RCC 7860 (cell line): ENCODE measurements around the gene WNT6.

Experiments
- DNase-seq: peaks from one replicate; pipeline ENCODE4 v3.0.0-alpha.2; 2015; ENCODE audit warnings: low spot score
- FAIRE-seq: peaks from 2 replicates; lab custom pipeline; 2012; peaks lifted over from hg19 to GRCh38; lab: Jason Lieb, UNC

Gene WNT6

GRCh38 chr2:218891275-218892135, 31.9 kb downstream of the WNT6 start:
- no peak for FAIRE-seq

GRCh38 chr2:218892693-218893348, 33.2 kb downstream of the WNT6 start:
- DNase-seq, result peak; percentile 65
- no peak for FAIRE-seq

More at GRCh38 chr2:218891275-218892135, 31.9 kb downstream of the WNT6 start:
- DNase-seq, result no peak

DNA sequence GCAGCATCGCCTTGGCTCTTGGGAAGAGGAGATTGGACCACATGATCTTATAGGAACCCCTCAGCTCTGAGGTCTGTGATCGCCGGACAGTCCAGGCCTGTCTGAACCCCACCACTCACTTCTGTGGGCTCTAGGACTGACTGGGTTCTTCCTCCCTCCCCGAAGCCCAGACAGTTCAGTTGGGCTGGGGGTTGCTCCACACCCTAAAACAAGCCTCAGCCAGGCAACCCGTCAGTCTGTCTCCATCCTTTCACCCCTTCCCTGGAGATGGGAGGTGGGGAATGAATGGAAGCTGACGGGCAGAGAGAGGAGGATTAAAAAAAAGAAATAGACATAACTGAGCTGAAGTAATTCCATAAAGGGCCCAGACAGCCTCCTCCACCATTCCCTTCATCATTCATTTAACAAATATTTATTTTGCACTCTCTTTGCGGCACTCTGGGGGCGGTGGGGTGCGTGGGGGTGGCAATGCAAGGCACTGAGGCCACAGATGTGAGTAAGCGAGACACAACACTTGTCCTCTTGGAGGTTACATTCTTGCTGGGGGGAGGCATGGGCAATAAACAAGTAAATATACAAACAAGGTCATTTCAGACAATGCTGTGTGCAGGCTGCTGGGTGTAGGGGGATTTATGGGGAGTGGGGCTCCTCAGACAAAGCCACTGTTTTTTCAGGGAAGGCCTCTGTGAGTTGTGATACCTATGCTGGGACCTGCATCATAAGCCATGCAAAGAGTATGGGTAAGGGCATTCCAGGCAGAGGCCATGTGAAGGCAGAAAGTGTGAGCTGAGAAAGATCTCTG, 33.9 kb downstream of the WNT6 start:
- FAIRE-seq, result no peak

DNA sequence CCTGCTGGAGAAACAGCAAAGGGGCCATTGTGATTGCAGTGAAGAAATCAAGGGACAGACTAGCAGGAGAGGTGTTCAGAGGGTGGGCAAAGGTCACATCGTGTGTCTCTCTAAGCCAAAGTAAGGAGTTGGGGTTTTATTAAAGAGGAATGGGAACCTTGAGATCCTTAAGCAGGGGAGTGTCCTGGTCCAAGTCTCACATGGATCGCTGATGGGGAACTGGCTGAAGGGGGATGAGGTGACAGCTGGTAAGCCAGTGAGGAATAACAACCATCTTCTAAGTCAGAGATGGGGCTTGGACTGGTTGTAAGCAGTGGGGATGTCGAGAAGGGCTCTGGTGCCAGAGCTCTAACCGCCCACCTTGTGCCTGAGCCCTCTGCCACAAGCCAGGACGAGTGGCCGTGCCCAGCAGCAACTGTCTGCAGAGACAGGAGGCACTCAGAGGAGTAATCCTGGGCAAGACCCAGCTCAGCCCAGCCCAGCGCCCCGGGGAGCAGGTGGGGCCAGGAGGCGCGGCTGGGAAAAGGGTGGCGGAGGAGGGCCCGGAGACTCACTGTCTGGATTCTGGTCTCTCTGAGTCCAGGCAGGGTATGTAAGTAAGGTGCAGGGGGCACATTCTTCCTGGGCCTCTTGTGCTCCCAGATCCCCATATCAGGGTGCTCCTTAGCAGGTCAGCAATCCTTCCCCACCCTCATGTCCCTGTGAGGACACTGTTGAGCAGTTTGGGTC, 34.7 kb downstream of the WNT6 start:
- no peak for DNase-seq
- FAIRE-seq, result no peak

More for the DNA sequence above, 33.9 kb downstream of the WNT6 start:
- no peak for DNase-seq

DNA sequence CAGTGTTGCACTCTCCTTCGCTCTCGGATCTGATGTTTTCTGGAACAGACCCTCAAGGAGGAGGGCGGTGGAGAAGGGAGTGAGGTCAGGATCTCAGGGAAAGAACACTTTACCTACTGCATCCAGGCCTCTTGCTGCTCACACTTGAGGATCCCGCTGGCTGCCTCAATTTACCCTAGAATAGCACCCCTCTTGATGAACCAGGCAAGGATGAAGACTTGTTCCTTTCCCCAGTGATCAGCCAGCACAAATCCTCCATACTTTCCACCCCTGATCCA, 35.2 kb downstream of the WNT6 start:
- DNase-seq (no peak), FAIRE-seq (no peak)

DNA sequence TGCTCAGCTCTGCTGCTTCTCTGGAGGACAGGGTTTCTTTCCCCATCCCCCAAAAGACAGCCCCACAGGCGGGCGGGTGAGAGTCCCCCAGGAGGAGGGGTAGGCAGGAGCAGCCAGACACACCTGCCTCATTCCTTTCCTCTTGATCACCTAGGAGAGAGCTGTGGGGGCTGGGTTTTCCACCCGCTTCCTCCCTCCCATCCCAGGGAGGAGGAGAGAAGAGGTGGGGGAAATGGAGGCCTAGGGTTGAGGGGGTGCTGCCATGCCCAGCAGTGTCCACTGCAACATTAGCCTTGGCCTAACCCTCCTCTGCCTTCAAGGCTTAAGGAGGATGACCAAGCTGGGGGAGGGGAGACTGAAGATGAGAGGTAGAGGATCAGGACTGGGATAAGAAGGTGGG, 35.7 kb downstream of the WNT6 start:
- DNase-seq (no peak), FAIRE-seq (no peak)

GRCh38 chr2:218895759-218896500, 36.3 kb downstream of the WNT6 start:
- FAIRE-seq, result peak; percentile 69
- peak; percentile 87 for DNase-seq

GRCh38 chr2:218896501-218897393, 37.1 kb downstream of the WNT6 start:
- DNase-seq, result peak; percentile 88
- FAIRE-seq, result peak; percentile 66

DNA sequence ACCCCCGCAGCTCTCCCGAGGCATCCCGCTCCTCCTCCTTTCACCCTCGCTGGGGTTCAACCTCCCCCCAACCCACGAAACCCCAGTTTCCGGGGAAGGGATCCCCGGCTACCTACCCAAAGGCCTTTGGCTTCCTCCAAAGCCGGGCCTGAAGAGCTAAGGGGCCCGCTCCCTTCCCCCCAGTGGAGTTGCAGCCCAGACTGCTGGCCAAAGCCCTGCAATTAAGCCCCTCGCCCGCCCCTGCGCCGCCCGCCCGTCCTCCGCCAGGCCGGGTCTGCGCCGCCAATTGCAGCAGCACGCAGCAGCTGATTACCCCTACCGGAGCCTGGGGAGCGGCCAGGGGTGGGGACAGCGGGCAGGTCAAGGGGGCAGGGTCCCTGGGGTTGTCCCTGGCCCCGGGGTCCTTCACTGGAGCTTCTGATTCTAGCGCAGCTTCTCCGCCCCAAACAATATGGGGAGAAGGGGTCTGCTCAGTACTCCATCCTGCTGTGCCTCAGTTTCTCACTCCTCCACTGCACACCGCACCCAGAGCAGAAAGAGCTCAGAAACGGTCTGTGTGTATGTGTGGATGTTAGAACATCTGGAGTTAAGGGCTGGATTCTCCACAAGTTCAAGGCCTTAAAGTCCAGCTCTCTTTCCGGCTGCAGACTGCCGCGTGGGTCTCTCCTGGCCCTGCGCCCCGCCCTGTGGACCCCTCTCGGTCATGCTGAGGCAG, 37.9 kb downstream of the WNT6 start:
- DNase-seq (no peak), FAIRE-seq (no peak)

GRCh38 chr2:218898109-218898878, 38.7 kb downstream of the WNT6 start:
- FAIRE-seq (no peak), DNase-seq (no peak)

DNA sequence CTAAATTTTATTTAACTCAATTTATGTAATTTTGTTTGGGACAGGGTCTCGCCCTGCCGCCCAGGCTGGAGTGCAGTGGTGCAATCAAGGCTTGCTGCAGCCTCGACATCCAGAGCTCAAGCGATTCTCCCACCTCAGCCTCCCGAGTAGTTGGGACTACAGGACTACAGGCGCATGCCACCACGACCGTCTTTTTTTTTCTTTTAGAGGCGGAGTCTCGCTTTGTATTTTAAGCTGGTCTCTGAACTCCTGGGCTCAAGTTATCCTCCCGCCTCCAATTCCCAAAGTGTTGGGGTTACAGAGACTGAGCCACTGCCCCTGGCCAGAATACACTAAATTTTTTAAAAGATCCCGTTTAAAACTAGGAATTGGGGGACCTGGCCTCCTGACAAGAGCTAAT, 39.5 kb downstream of the WNT6 start:
- FAIRE-seq, result no peak

GRCh38 chr2:218902427-218902826, 42.8 kb downstream of the WNT6 start:
- DNase-seq (no peak), FAIRE-seq (no peak)

More for the DNA sequence above, 39.5 kb downstream of the WNT6 start:
- no peak for DNase-seq

DNA sequence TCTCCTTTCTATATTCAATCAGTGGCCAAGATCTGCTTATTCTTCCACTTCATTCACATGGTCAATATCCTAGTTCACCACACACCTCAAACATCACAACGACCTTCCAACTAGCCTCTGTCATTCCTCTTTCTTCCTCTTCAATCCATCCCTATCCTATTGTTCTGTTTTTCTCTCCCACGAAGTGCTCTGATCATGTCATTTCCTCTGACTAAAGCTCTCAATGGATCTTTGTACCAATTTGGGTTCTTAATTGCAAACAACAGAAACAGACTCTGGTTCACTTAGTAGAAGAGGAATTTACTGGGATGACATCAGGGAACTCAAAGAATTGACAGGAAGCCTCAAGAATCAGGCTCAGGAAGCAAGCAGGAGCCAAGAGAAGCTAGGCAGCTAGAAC, 44.6 kb downstream of the WNT6 start:
- no peak for DNase-seq
- FAIRE-seq, result no peak

DNA sequence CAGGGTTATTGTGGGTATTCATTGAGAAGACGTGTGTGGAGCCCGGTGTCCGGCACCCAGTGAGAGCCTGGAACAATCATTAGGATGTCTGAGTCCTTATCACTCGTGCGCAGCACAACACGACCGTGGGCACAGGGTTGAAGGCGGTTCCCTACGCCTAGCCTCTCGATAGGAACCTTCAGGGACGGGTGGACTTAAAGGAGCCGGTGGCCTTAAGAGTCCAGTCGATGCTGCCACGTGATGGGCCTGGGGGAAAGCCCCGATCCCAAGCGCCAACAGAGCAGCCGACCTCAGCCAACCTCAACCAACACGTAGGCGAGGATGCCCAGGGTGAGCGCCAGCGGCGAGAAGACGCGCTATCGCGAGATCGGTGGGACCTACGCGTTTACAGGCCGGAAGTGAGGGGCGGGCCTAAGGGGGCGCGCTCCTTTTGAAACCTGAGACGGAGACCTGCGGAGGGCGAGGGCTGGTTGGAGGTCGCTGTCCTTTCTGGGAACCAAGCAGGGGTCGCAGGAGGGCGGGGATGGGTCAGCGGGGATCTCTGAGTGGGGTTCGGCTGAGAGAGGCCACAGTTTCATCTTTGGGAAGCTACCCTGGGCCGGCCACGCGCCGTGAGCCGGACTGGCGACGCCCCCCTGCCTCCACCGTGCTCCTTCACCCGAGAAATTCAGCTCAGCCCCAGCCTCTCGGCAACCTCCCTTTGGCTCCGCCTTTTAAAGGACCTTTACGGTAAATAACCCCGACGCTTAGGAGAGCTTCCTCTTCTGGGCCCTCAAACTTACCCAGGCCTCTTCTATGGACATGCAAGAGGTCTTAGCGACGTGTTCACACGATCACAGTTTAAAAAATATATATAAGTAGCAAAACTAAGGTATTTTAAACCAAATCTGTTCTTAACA, 49.4 kb downstream of the WNT6 start:
- DNase-seq (peak; percentile 85), FAIRE-seq (no peak)

GRCh38 chr2:218910741-218911140, 51.1 kb downstream of the WNT6 start:
- DNase-seq, result no peak
- no peak for FAIRE-seq

DNA sequence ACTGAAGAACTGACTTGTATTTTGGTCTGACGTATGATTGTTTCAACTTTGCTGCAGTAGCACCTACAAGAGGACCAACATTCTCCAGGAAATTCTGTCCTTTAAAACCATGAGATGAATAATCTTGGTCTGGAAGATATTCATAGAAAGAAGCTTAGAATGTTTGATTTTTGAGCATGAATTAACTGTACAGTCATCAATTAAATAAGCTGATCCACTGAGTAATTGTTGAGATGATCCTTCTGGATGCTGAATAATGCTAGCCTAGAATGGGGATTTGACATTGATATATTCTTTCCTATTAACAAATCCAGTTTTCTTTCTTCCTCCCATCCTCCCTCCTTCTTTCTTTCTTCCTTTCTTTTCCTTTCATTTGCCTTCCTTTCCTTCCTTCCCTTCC, 60.9 kb downstream of the WNT6 start:
- FAIRE-seq, result no peak
- no peak for DNase-seq
